ENCODE measurements around the gene DNAJC5G. TPM values are rescaled to one million over a fixed set of nuclear protein-coding genes. Genes with fewer than 3 reads are reported as not detected.

The DNAJC5G gene
- total RNA-seq, 1 experiment from 2014 or later, result not detected

- Histone ChIP-seq H3K27ac (ENCODE audit: low read length) (no peak overlapping the region), H3K4me1 (ENCODE audit: insufficient read depth, low read length) (peaks cover 11% of the 10 kb centered on the region), H2AFZ (ENCODE audit: low read length) (no peak overlapping the region), H3K36me3 (ENCODE audit: low read depth, low read length) (peaks cover 40% of the 10 kb centered on the region), H3K4me3 (ENCODE audit: low read length) (no peak overlapping the region), H3K9me2 (replicated peaks; ENCODE audit: low read length) (no peaks in the 10 kb centered on the region), H3K4me2 (ENCODE audit: low read length) (no peak overlapping the region), H3K9me3 (ENCODE audit: low read length) (no peaks in the 10 kb centered on the region), H3K9ac (ENCODE audit: low read length) (no peak overlapping the region), H3F3A (ENCODE audit: low read length, unreplicated experiment) (no peaks in the 10 kb centered on the region), H3K27me3 (ENCODE audit: low read length) (no peaks in the 10 kb centered on the region), H3K79me2 (ENCODE audit: low read length) (no peaks in the 10 kb centered on the region), H4K20me1 (ENCODE audit: low read length) (no peaks in the 10 kb centered on the region)
- POLR2A ChIA-PET (ENCODE audit: unreplicated experiment), result no interaction called here
- no peak for TF ChIP-seq EZH2 (IDR thresholded peaks at IDR 0.05; ENCODE audit: low read length, unreplicated experiment)
- no peak for TF ChIP-seq EZH2phosphoT487 (IDR thresholded peaks at IDR 0.05; ENCODE audit: borderline replicate concordance, low read length)
- TF ChIP-seq CTCF (conservative IDR thresholded peaks at IDR 0.05; ENCODE audit: low read depth, low read length), result no peak
- no TSS peak for BruUV-seq (replicated peaks)
- no peak for DNase-seq
- ATAC-seq, result no peak
- intact Hi-C loops (cut with micrococcal nuclease), result no loop called here
- CTCF ChIA-PET, result no interaction called here
Measured at GRCh38 chr2:27245626-27246025, 29.6 kb upstream of the DNAJC5G start.

- Histone ChIP-seq H3K4me1 (ENCODE audit: insufficient read depth, low read length) (peaks cover 11% of the 10 kb centered on the region), H3K9ac (ENCODE audit: low read length) (no peak overlapping the region), H3K9me3 (ENCODE audit: low read length) (no peaks in the 10 kb centered on the region), H3K27me3 (ENCODE audit: low read length) (no peaks in the 10 kb centered on the region), H3K27ac (ENCODE audit: low read length) (no peak overlapping the region), H3K79me2 (ENCODE audit: low read length) (no peaks in the 10 kb centered on the region), H3K9me2 (replicated peaks; ENCODE audit: low read length) (no peaks in the 10 kb centered on the region), H3K4me2 (ENCODE audit: low read length) (no peak overlapping the region), H3F3A (ENCODE audit: low read length, unreplicated experiment) (no peaks in the 10 kb centered on the region), H3K4me3 (ENCODE audit: low read length) (no peak overlapping the region), H3K36me3 (ENCODE audit: low read depth, low read length) (peaks cover 18% of the 10 kb centered on the region), H2AFZ (ENCODE audit: low read length) (no peak overlapping the region), H4K20me1 (ENCODE audit: low read length) (no peaks in the 10 kb centered on the region)
- no peak for TF ChIP-seq EZH2phosphoT487 (IDR thresholded peaks at IDR 0.05; ENCODE audit: borderline replicate concordance, low read length)
- no peak for TF ChIP-seq CTCF (conservative IDR thresholded peaks at IDR 0.05; ENCODE audit: low read depth, low read length)
- TF ChIP-seq EZH2 (IDR thresholded peaks at IDR 0.05; ENCODE audit: low read length, unreplicated experiment), result no peak
- intact Hi-C loops (cut with micrococcal nuclease), result no loop called here
- BruUV-seq (replicated peaks), result no TSS peak
- no peak for ATAC-seq
- DNase-seq, result no peak
- ChIA-PET POLR2A (ENCODE audit: unreplicated experiment) (no interaction called here), CTCF (no interaction called here)
Measured at GRCh38 chr2:27247893-27248292, 27.3 kb upstream of the DNAJC5G start.

- H3K27ac ChIP-seq (ENCODE audit: low read length), result no peak overlapping the region
- no TSS peak for BruUV-seq (replicated peaks)
- peak; percentile 82 for ATAC-seq
- H3K36me3 ChIP-seq (ENCODE audit: low read depth, low read length), result peaks cover 3% of the 10 kb centered on the region; the same call in 1 of the 2 replicates
- CTCF ChIA-PET, result interaction anchor here (0.9 kb wide), 1 partner anchor 31 kb away, joined by 5 read pairs; no protein-coding TSS in a partner anchor
- no peak for TF ChIP-seq CTCF (conservative IDR thresholded peaks at IDR 0.05; ENCODE audit: low read depth, low read length)
- no peaks in the 10 kb centered on the region for H3F3A ChIP-seq (ENCODE audit: low read length, unreplicated experiment)
- no peaks in the 10 kb centered on the region for H4K20me1 ChIP-seq (ENCODE audit: low read length)
- peak overlapping the region; percentile 66 for H3K4me2 ChIP-seq (ENCODE audit: low read length)
- no peaks in the 10 kb centered on the region for H3K9me2 ChIP-seq (replicated peaks; ENCODE audit: low read length)
- intact Hi-C loops (cut with micrococcal nuclease), result no loop called here
- H3K9ac ChIP-seq (ENCODE audit: low read length), result no peak overlapping the region
- no peak overlapping the region; the same call in 1 of the 2 replicates for H3K4me3 ChIP-seq (ENCODE audit: low read length)
- POLR2A ChIA-PET (ENCODE audit: unreplicated experiment), result interaction anchor here (0.7 kb wide), 1 partner anchor 596 kb away, joined by 8 read pairs; no protein-coding TSS in a partner anchor
- H3K9me3 ChIP-seq (ENCODE audit: low read length), result no peaks in the 10 kb centered on the region
- peak overlapping the region; percentile 15; the same call in 1 of the 2 replicates for H2AFZ ChIP-seq (ENCODE audit: low read length)
- H3K79me2 ChIP-seq (ENCODE audit: low read length), result no peaks in the 10 kb centered on the region
- peaks cover 11% of the 10 kb centered on the region for H3K4me1 ChIP-seq (ENCODE audit: insufficient read depth, low read length)
- no peaks in the 10 kb centered on the region for H3K27me3 ChIP-seq (ENCODE audit: low read length)
- peak; percentile 54 for DNase-seq
Measured at GRCh38 chr2:27249159-27249890, 25.9 kb upstream of the DNAJC5G start.

Data from PC-3 (cell line).